GM23338 (cell line): Measurements from ENCODE around the gene PPARD. TPM values are rescaled to one million over a fixed set of nuclear protein-coding genes. Genes with fewer than 3 reads are reported as not detected.

Experiments used
- ATAC-seq: fragments of 200-7000 bp; cut with Tn5 transposase; 3 replicates; pipeline ENCODE4 v1.9.1; 2020
- DNase-seq: peaks from one replicate; pipeline ENCODE4 v3.0.0-alpha.2; 2015; ENCODE audit warnings: low spot score
- H2AFZ ChIP-seq: fragments of 200-600 bp; sonication (generic); 2 replicates; pipeline ENCODE4 v1.8.0; 2016; ENCODE audit warnings: antibody characterized with exemption, mild to moderate bottlenecking, moderate library complexity
- H3F3A ChIP-seq: fragments of 200-600 bp; sonication (generic); replicated peaks from 2 replicates; pipeline ENCODE4 v1.8.0; 2017; ENCODE audit warnings: antibody characterized with exemption, mixed run types, low read depth
- H3K27ac ChIP-seq: fragments of 200-600 bp; sonication (generic); 2 replicates; pipeline ENCODE4 v1.6.1; 2016; ENCODE audit warnings: low read depth
- H3K27me3 ChIP-seq: fragments of 200-600 bp; sonication (generic); 2 replicates; pipeline ENCODE4 v1.8.0; 2016; ENCODE audit warnings: mild to moderate bottlenecking, mixed run types, moderate library complexity; ENCODE audit not compliant: insufficient read depth
- H3K36me3 ChIP-seq: fragments of 200-600 bp; sonication (generic); 2 replicates; pipeline ENCODE4 v1.8.0; 2016; ENCODE audit warnings: mild to moderate bottlenecking; ENCODE audit not compliant: insufficient read depth
- H3K4me1 ChIP-seq: fragments of 200-600 bp; sonication (generic); 2 replicates; pipeline ENCODE4 v1.8.0; 2016; ENCODE audit warnings: mild to moderate bottlenecking, moderate library complexity; ENCODE audit not compliant: insufficient read depth
- H3K4me2 ChIP-seq: fragments of 200-600 bp; sonication (generic); 2 replicates; pipeline ENCODE4 v1.7.1; 2017; ENCODE audit warnings: mixed run types
- H3K4me3 ChIP-seq: fragments of 200-600 bp; sonication (generic); 2 replicates; pipeline ENCODE4 v1.6.1; 2016; ENCODE audit warnings: mixed run types
- H3K79me2 ChIP-seq: fragments of 200-600 bp; sonication (generic); replicated peaks from 2 replicates; pipeline ENCODE4 v1.8.0; 2017; ENCODE audit warnings: mild to moderate bottlenecking; ENCODE audit not compliant: insufficient read depth
- H3K9me2 ChIP-seq: fragments of 200-600 bp; sonication (generic); 2 replicates; pipeline ENCODE4 v1.8.0; 2017; ENCODE audit not compliant: insufficient read depth
- H4K20me1 ChIP-seq: fragments of 200-600 bp; sonication (generic); replicated peaks from 2 replicates; pipeline ENCODE4 v1.8.0; 2017; ENCODE audit warnings: mild to moderate bottlenecking; ENCODE audit not compliant: insufficient read depth
- H3K27ac Mint-ChIP-seq: 2 replicates; pipeline ENCODE4 v1.8.0; 2020; ENCODE audit warnings: inconsistent platforms, mild to moderate bottlenecking, moderate library complexity, mixed read lengths
- H3K27me3 Mint-ChIP-seq: 3 replicates; pipeline ENCODE4 v1.8.0; 2022; ENCODE audit warnings: low read depth, mild to moderate bottlenecking, moderate library complexity, mixed read lengths, inconsistent platforms; ENCODE audit not compliant: insufficient read depth, poor library complexity
- H3K36me3 Mint-ChIP-seq: 3 replicates; pipeline ENCODE4 v1.8.0; 2021; ENCODE audit warnings: low read depth, mild to moderate bottlenecking, inconsistent platforms, moderate library complexity, mixed read lengths
- H3K4me1 Mint-ChIP-seq: 3 replicates; pipeline ENCODE4 v1.8.0; 2020; ENCODE audit warnings: mild to moderate bottlenecking, inconsistent platforms, mixed read lengths
- H3K4me3 Mint-ChIP-seq: 3 replicates; pipeline ENCODE4 v1.8.0; 2021; ENCODE audit warnings: moderate library complexity, mild to moderate bottlenecking, inconsistent platforms, mixed read lengths
- H3K9me3 Mint-ChIP-seq: 3 replicates; pipeline ENCODE4 v1.8.0; 2020; ENCODE audit warnings: moderate library complexity, mild to moderate bottlenecking, inconsistent platforms, mixed read lengths
- CREB1 ChIP-seq: fragments of 250-450 bp; sonication (Bioruptor Pico); IDR thresholded peaks from 2 replicates; pipeline ENCODE4 v1.5.0; 2020; ENCODE audit warnings: low read depth, mild to moderate bottlenecking, moderate library complexity
- CTCF ChIP-seq, 2 experiments: fragments of 200-600 bp in 1 of 2; sonication (generic) in 1 of 2; conservative IDR thresholded peaks; 2 replicates each; pipeline versions ENCODE4 v1.5.1 to v1.6.1; 2016 to 2017; ENCODE audit warnings: antibody characterized with exemption in 2 of 2, low read depth in 2 of 2, mild to moderate bottlenecking in 2 of 2, moderate library complexity in 1 of 2
- EZH2 ChIP-seq: fragments of 200-600 bp; sonication (generic); IDR thresholded peaks from one replicate; pipeline ENCODE4 v1.8.0; 2017; ENCODE audit warnings: antibody characterized with exemption, mild to moderate bottlenecking, low read depth; ENCODE audit not compliant: unreplicated experiment
- EZH2phosphoT487 ChIP-seq: fragments of 200-600 bp; sonication (generic); IDR thresholded peaks from one replicate; pipeline ENCODE4 v1.8.1; 2018; ENCODE audit warnings: antibody characterized with exemption; ENCODE audit not compliant: unreplicated experiment
- JUNB ChIP-seq: IDR thresholded peaks from one replicate; pipeline ENCODE4 v1.6.1; 2016; ENCODE audit warnings: antibody characterized with exemption; ENCODE audit not compliant: unreplicated experiment
- NANOG ChIP-seq: IDR thresholded peaks from 2 replicates; pipeline ENCODE4 v1.6.1; 2016; ENCODE audit warnings: antibody characterized with exemption, borderline replicate concordance
- POLR2AphosphoS5 ChIP-seq: IDR thresholded peaks from 2 replicates; pipeline ENCODE4 v1.6.1; 2016; ENCODE audit warnings: antibody characterized with exemption, low read depth
- REST ChIP-seq: IDR thresholded peaks from one replicate; pipeline ENCODE4 v1.6.1; 2018; ENCODE audit warnings: antibody characterized with exemption; ENCODE audit not compliant: unreplicated experiment
- STAT1 ChIP-seq: IDR thresholded peaks from one replicate; pipeline ENCODE4 v1.6.1; 2016; ENCODE audit warnings: antibody characterized with exemption; ENCODE audit not compliant: unreplicated experiment
- ZNF114 ChIP-seq: fragments of 250-450 bp; sonication (Bioruptor Pico); IDR thresholded peaks from 2 replicates; pipeline ENCODE4 v1.5.0; 2020; ENCODE audit warnings: mild to moderate bottlenecking, moderate library complexity
- ZNF331 ChIP-seq: fragments of 250-450 bp; sonication (Bioruptor Pico); IDR thresholded peaks from 2 replicates; pipeline ENCODE4 v1.5.0; 2020; ENCODE audit warnings: low read depth, mild to moderate bottlenecking, moderate library complexity
- ZNF462 ChIP-seq: fragments of 250-450 bp; sonication (Bioruptor Pico); IDR thresholded peaks from 2 replicates; pipeline ENCODE4 v1.5.0; 2020; ENCODE audit warnings: mild to moderate bottlenecking, moderate library complexity
- polyA plus RNA-seq: library from polyadenylated mRNA; unstranded; fragments of >200 nt; fragmentation: Nextera tagmentation; extraction: Ambion mirVana; gene quantifications from 2 replicates; pipeline ENCODE4 v1.2.1, GENCODE V29; 2016
- total RNA-seq: library from RNA; depleted of rRNA; stranded (reverse); fragments of >200 nt; shearing (Covaris generic); gene quantifications from 2 replicates; pipeline ENCODE4 v1.2.3, GENCODE V29; 2014
- TF ChIP-seq, protein P1 (sequence below): IDR thresholded peaks from 2 replicates; pipeline ENCODE4 v1.6.1; 2016; ENCODE audit warnings: antibody characterized with exemption

The PPARD gene
- total and polyA plus RNA-seq, 2 experiments from 2014 or later: 5.1 to 9.7 TPM

DNA sequence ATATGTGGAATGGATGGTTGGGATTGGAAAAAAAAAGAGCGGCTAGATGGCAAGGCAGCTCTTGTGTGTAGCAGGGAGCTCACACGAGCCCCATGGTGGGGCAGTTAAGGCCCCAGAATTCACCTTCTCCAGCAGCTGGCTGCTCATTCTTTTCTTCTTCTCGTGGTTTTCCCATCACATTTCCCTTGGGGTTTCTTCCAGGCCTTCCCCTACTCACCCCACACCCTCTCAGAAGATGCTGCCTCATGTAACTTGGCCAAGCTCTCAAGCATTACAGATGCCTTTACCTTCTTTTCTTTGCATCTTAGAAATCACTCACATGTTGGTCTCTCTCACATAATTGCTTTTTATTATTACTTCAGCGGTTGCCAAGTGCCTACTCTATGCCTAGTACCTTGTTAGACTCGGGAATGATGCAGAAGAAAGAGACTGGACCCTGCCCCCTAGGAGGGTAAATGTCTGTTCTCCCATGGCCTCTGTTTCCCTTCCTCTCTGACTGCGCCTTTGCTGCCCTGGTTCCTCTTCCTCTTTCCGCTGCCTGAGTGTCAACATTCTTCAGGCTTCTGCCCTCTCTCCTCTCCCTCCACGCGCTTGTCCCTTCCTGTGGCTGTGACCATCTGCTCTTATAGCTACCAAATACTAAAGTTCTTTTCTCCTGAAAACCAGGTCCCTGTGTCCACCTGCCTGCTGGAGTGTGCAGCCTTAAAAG, 28.6 kb downstream of the PPARD start:
- H2AFZ ChIP-seq: no peak overlapping the region
- H3K27ac Mint-ChIP-seq: no peak overlapping the region
- no peaks in the 10 kb centered on the region for H3K27me3 ChIP-seq
- no peak overlapping the region for H3K27ac ChIP-seq
- H3K4me2 ChIP-seq: no peak overlapping the region
- H3K9me3 Mint-ChIP-seq: no peaks in the 10 kb centered on the region
- H3K4me3 ChIP-seq: no peak overlapping the region
- DNase-seq (no peak), ATAC-seq (no peak)
- H3F3A ChIP-seq: no peaks in the 10 kb centered on the region
- TF ChIP-seq EZH2phosphoT487 (no peak), NANOG (no peak), ZNF462 (no peak), ZNF114 (no peak), ZNF331 (CRISPR knock-in tag) (no peak), CREB1 (CRISPR knock-in tag) (no peak), EZH2 (no peak), REST (no peak), STAT1 (no peak), JUNB (no peak), CTCF (conservative IDR thresholded peaks at IDR 0.05; ENCODE audit: low read depth in 2 of 2) (no peak), POLR2AphosphoS5 (no peak)
- TF ChIP-seq, protein P1, sequence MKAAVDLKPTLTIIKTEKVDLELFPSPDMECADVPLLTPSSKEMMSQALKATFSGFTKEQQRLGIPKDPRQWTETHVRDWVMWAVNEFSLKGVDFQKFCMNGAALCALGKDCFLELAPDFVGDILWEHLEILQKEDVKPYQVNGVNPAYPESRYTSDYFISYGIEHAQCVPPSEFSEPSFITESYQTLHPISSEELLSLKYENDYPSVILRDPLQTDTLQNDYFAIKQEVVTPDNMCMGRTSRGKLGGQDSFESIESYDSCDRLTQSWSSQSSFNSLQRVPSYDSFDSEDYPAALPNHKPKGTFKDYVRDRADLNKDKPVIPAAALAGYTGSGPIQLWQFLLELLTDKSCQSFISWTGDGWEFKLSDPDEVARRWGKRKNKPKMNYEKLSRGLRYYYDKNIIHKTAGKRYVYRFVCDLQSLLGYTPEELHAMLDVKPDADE: no peak
- H3K4me1 ChIP-seq: no peaks in the 10 kb centered on the region
- peaks cover 12% of the 10 kb centered on the region for H3K4me1 Mint-ChIP-seq
- no peak overlapping the region for H3K4me3 Mint-ChIP-seq
- no peaks in the 10 kb centered on the region for H3K36me3 Mint-ChIP-seq
- H3K9me2 ChIP-seq: no peaks in the 10 kb centered on the region
- peaks cover 2% of the 10 kb centered on the region for H3K27me3 Mint-ChIP-seq
- peaks cover 3% of the 10 kb centered on the region; the same call in 1 of the 2 replicates for H4K20me1 ChIP-seq
- no peaks in the 10 kb centered on the region for H3K36me3 ChIP-seq
- H3K79me2 ChIP-seq: no peaks in the 10 kb centered on the region; the same call in 1 of the 2 replicates
